ENCODE results near the gene KRT7.

DNA sequence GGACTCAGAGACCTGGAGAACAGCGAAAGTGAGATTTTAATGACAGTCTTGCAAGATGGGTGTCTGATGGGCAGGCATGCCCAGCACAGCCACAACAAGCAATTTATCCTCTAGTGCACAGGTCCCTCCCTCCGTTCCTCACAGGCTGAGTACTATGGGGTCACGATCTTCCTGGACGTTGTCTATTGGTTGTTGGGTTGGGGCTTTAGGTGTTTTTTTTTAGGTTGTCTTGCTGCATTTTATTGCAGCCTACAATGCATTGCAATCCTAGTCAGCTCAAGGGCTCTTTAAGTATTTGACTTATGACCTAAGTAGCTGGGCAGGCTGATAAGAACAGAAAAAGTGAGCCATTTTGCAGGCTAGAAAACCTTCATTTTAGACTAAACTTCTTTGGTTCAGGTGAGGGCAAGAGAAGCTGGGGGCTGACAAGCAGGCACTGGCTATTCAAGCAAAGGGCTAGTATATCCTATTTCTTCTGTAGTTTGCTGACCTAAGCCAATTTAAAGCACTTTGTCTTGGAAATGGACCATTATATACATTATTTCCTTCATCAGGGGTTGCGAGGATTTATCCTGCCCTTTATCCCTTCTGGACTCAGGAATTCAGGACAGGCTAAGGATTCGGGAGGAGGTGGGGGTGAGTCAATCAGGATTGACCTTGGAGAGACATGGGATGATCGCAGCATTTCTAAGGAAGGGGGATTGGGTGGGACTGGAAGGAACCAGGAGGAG lies 6.0 kb downstream of the KRT7 start:
- TF ChIP-seq, protein P1, sequence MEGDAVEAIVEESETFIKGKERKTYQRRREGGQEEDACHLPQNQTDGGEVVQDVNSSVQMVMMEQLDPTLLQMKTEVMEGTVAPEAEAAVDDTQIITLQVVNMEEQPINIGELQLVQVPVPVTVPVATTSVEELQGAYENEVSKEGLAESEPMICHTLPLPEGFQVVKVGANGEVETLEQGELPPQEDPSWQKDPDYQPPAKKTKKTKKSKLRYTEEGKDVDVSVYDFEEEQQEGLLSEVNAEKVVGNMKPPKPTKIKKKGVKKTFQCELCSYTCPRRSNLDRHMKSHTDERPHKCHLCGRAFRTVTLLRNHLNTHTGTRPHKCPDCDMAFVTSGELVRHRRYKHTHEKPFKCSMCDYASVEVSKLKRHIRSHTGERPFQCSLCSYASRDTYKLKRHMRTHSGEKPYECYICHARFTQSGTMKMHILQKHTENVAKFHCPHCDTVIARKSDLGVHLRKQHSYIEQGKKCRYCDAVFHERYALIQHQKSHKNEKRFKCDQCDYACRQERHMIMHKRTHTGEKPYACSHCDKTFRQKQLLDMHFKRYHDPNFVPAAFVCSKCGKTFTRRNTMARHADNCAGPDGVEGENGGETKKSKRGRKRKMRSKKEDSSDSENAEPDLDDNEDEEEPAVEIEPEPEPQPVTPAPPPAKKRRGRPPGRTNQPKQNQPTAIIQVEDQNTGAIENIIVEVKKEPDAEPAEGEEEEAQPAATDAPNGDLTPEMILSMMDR (IDR thresholded peaks at IDR 0.05) = no peak
- TF ChIP-seq EZH2 (IDR thresholded peaks at IDR 0.05; ENCODE audit: borderline replicate concordance, insufficient read depth, low read depth, low read length, poor library complexity, severe bottlenecking) = no peak
